Measurements from ENCODE around the gene OTOGL. TPM values are rescaled to one million over a fixed set of nuclear protein-coding genes. Genes with fewer than 3 reads are reported as not detected.

The OTOGL gene
- polyA plus RNA-seq, 2 of the 4 experiments (the other 2 are of a cell fraction): 0.04 TPM; not detected in 1

- TF ChIP-seq HEYL (CRISPR knock-in tag; IDR thresholded peaks at IDR 0.05): no peak
- TF ChIP-seq FOSB (CRISPR knock-in tag; IDR thresholded peaks at IDR 0.05): no peak
- TF ChIP-seq RFX5 (IDR thresholded peaks at IDR 0.05): no peak
- no peak for TF ChIP-seq MYC (IDR thresholded peaks at IDR 0.05; ENCODE audit: borderline replicate concordance, low read length)
- no peak for TF ChIP-seq MAFK (IDR thresholded peaks at IDR 0.05; ENCODE audit: partially characterized antibody)
- TF ChIP-seq HOXB13 (CRISPR knock-in tag; IDR thresholded peaks at IDR 0.05; ENCODE audit: low read depth): no peak
- no peak for TF ChIP-seq RNF2 (IDR thresholded peaks at IDR 0.05; ENCODE audit: borderline replicate concordance, low read depth)
- no peak for TF ChIP-seq E2F6 (IDR thresholded peaks at IDR 0.05; ENCODE audit: borderline replicate concordance, low read depth)
- TF ChIP-seq EHMT2 (IDR thresholded peaks at IDR 0.05; ENCODE audit: low read depth): no peak
- TF ChIP-seq PBX3 (IDR thresholded peaks at IDR 0.05): no peak
- no peak for TF ChIP-seq ZFP36 (IDR thresholded peaks at IDR 0.05; ENCODE audit: borderline replicate concordance, partially characterized antibody)
- TF ChIP-seq USF2 (IDR thresholded peaks at IDR 0.05): no peak
- TF ChIP-seq FOSL2 (IDR thresholded peaks at IDR 0.05): no peak
- TF ChIP-seq FOSL2 (CRISPR knock-in tag; IDR thresholded peaks at IDR 0.05): no peak
- FAIRE-seq (no peak), DNase-seq (ENCODE audit: low read depth in 1 of 2, low spot score in 1 of 2) (no peak), ATAC-seq (no peak)
- ChIA-PET POLR2A (no interaction called here), CTCF (no interaction called here)
- Histone ChIP-seq H3K27ac (no peak overlapping the region), H3K4me1 (no peaks in the 10 kb centered on the region), H3K4me3 (no peak overlapping the region), H3K9me3 (0 out of 3 replicates have a peak, but pooled peaks cover 3% of the 10 kb centered on the region), H3K4me2 (no peak overlapping the region)
- 92% methylated on average over 3 of the region's 3 CpGs for WGBS (ENCODE audit: missing lambda C conversion rate)
Measured at GRCh38 chr12:80086025-80086424, 13.3 kb upstream of the OTOGL start.

- FAIRE-seq (peak; percentile 65), DNase-seq (ENCODE audit: low read depth in 1 of 2, low spot score in 1 of 2) (peak in 1 of 2 experiments; percentile 9), ATAC-seq (no peak)
- CTCF ChIA-PET: no interaction called here
- Histone ChIP-seq H3K4me2 (no peak overlapping the region), H3K9me3 (0 out of 3 replicates have a peak, but pooled peaks cover 3% of the 10 kb centered on the region), H3K4me1 (no peaks in the 10 kb centered on the region), H3K4me3 (no peak overlapping the region), H3K27ac (0 out of 6 replicates have a peak overlapping the region, but pooled peaks of 1 of the 2 experiments have one; percentile 52)
- TF ChIP-seq MAFK (IDR thresholded peaks at IDR 0.05; ENCODE audit: partially characterized antibody) (peak; percentile 98), CBX2 (IDR thresholded peaks at IDR 0.05; ENCODE audit: borderline replicate concordance, low read depth) (no peak), NFE2L2 (conservative IDR thresholded peaks at IDR 0.05; ENCODE audit: low read length) (peak; percentile 95)
- POLR2A ChIA-PET: no interaction called here
- WGBS (ENCODE audit: missing lambda C conversion rate): 73% methylated on average over 8 of the region's 8 CpGs
Measured at GRCh38 chr12:80087486-80088213, 11.7 kb upstream of the OTOGL start.

GRCh38 chr12:80100591-80100990 is 1.3 kb downstream of the OTOGL start:
- ATAC-seq (no peak), DNase-seq (ENCODE audit: low read depth in 1 of 2, low spot score in 1 of 2) (no peak), FAIRE-seq (no peak)
- Histone ChIP-seq H3K4me3 (no peak overlapping the region), H3K4me1 (no peaks in the 10 kb centered on the region), H3K9me3 (no peaks in the 10 kb centered on the region), H3K4me2 (no peak overlapping the region), H3K27ac (no peak overlapping the region)
- CTCF ChIA-PET: no interaction called here
- WGBS (ENCODE audit: missing lambda C conversion rate): 77% methylated on average over 1 of the region's 1 CpG
- POLR2A ChIA-PET: no interaction called here
- TF ChIP-seq BCL3 (IDR thresholded peaks at IDR 0.05) (no peak), HDAC2 (IDR thresholded peaks at IDR 0.05) (no peak), RARB (CRISPR knock-in tag; IDR thresholded peaks at IDR 0.05) (no peak), CBX2 (IDR thresholded peaks at IDR 0.05; ENCODE audit: borderline replicate concordance, low read depth) (no peak), EHMT2 (IDR thresholded peaks at IDR 0.05; ENCODE audit: low read depth) (no peak), JUNB (IDR thresholded peaks at IDR 0.05) (no peak), ATOH8 (CRISPR knock-in tag; IDR thresholded peaks at IDR 0.05; ENCODE audit: low read depth) (no peak), RFX5 (IDR thresholded peaks at IDR 0.05) (no peak), FOSB (CRISPR knock-in tag; IDR thresholded peaks at IDR 0.05) (no peak), CBX8 (IDR thresholded peaks at IDR 0.05) (no peak), HOXB13 (CRISPR knock-in tag; IDR thresholded peaks at IDR 0.05; ENCODE audit: low read depth) (no peak), CHD4 (IDR thresholded peaks at IDR 0.05; ENCODE audit: borderline replicate concordance) (no peak), PHF8 (IDR thresholded peaks at IDR 0.05; ENCODE audit: borderline replicate concordance, low read depth) (no peak), MYC (IDR thresholded peaks at IDR 0.05; ENCODE audit: borderline replicate concordance, low read length) (no peak), E2F6 (IDR thresholded peaks at IDR 0.05; ENCODE audit: borderline replicate concordance, low read depth) (no peak), HMGXB4 (CRISPR knock-in tag; IDR thresholded peaks at IDR 0.05; ENCODE audit: borderline replicate concordance) (no peak), FOSL2 (IDR thresholded peaks at IDR 0.05) (no peak), FOSL2 (CRISPR knock-in tag; IDR thresholded peaks at IDR 0.05) (no peak)
